Measurements from ENCODE around the gene WDFY4. TPM values are rescaled to one million over a fixed set of nuclear protein-coding genes. Genes with fewer than 3 reads are reported as not detected.

Gene WDFY4
- polyA plus RNA-seq, 6 donors from 2014 or later = 46.5 to 98.0 (median 80.0) TPM

- Mint-ChIP-seq H3K27ac (no peak overlapping the region), H3K36me3 (no peaks in the 10 kb centered on the region), H3K4me3 (no peak overlapping the region), H3K9me3 (peaks cover 0 to 2% (median 0%) of the 10 kb centered on the region in 7 donors), H3K27me3 (peaks cover 6 to 18% (median 9%) of the 10 kb centered on the region in 3 donors), H3K4me1 (peaks cover 6 to 17% (median 16%) of the 10 kb centered on the region in 3 donors)
- ATAC-seq (ENCODE audit: low read depth in 2 of 2) (no peak), DNase-seq (no peak)
Observed at GRCh38 chr10:48648172-48648942, 36.3 kb upstream of the WDFY4 start.

- Mint-ChIP-seq H3K4me3 (no peak overlapping the region), H3K27me3 (peaks cover 6 to 21% (median 13%) of the 10 kb centered on the region in 3 donors), H3K9me3 (no peaks in the 10 kb centered on the region), H3K27ac (no peak overlapping the region), H3K36me3 (no peaks in the 10 kb centered on the region), H3K4me1 (peaks cover 6 to 19% (median 16%) of the 10 kb centered on the region in 3 donors)
- no peak for DNase-seq
- ATAC-seq (ENCODE audit: low read depth in 2 of 2) = no peak
Observed at GRCh38 chr10:48649349-48649944, 35.2 kb upstream of the WDFY4 start.

- Mint-ChIP-seq H3K36me3 (no peaks in the 10 kb centered on the region), H3K4me3 (no peak overlapping the region), H3K27ac (no peak overlapping the region), H3K27me3 (peaks cover 7 to 29% (median 21%) of the 10 kb centered on the region in 3 donors), H3K4me1 (peaks cover 6 to 24% (median 16%) of the 10 kb centered on the region in 3 donors), H3K9me3 (no peaks in the 10 kb centered on the region)
- DNase-seq (no peak), ATAC-seq (ENCODE audit: low read depth in 2 of 2) (no peak)
Observed at GRCh38 chr10:48651293-48651692, 33.4 kb upstream of the WDFY4 start.

GRCh38 chr10:48651839-48652238 lies 32.8 kb upstream of the WDFY4 start:
- Mint-ChIP-seq H3K36me3 (no peaks in the 10 kb centered on the region), H3K4me3 (no peak overlapping the region), H3K9me3 (no peaks in the 10 kb centered on the region), H3K4me1 (peaks cover 10 to 29% (median 21%) of the 10 kb centered on the region in 3 donors), H3K27ac (no peak overlapping the region), H3K27me3 (peaks cover 10 to 29% (median 21%) of the 10 kb centered on the region in 3 donors)
- ATAC-seq (ENCODE audit: low read depth in 2 of 2) (no peak), DNase-seq (no peak)

- Mint-ChIP-seq H3K4me3 (no peak overlapping the region), H3K4me1 (peaks cover 10 to 29% (median 22%) of the 10 kb centered on the region in 3 donors), H3K36me3 (no peaks in the 10 kb centered on the region), H3K9me3 (no peaks in the 10 kb centered on the region), H3K27me3 (peaks cover 10 to 29% (median 21%) of the 10 kb centered on the region in 3 donors), H3K27ac (no peak overlapping the region)
- ATAC-seq (ENCODE audit: low read depth in 2 of 2) (no peak), DNase-seq (no peak)
Observed at GRCh38 chr10:48652344-48652743, 32.3 kb upstream of the WDFY4 start.

GRCh38 chr10:48653347-48653746 lies 31.3 kb upstream of the WDFY4 start:
- DNase-seq (no peak), ATAC-seq (ENCODE audit: low read depth in 2 of 2) (no peak)
- Mint-ChIP-seq H3K27ac (no peak overlapping the region), H3K4me1 (peaks cover 13 to 36% (median 28%) of the 10 kb centered on the region in 3 donors), H3K36me3 (no peaks in the 10 kb centered on the region), H3K27me3 (peaks cover 4 to 27% (median 21%) of the 10 kb centered on the region in 3 donors), H3K4me3 (no peak overlapping the region), H3K9me3 (no peaks in the 10 kb centered on the region)

GRCh38 chr10:48653944-48654698 lies 30.6 kb upstream of the WDFY4 start:
- peak overlapping the region in 3 of 8 donors; percentile 4 to 37 (median 13) for H3K4me3 Mint-ChIP-seq
- no peaks in the 10 kb centered on the region for H3K9me3 Mint-ChIP-seq
- DNase-seq (no peak), ATAC-seq (ENCODE audit: low read depth in 2 of 2) (no peak)
- peaks cover 17 to 41% (median 35%) of the 10 kb centered on the region in 3 donors for H3K4me1 Mint-ChIP-seq
- no peaks in the 10 kb centered on the region for H3K36me3 Mint-ChIP-seq
- peak overlapping the region in 2 of 6 donors; percentile 56 to 64 for H3K27ac Mint-ChIP-seq
- peaks cover 4 to 22% (median 21%) of the 10 kb centered on the region in 3 donors for H3K27me3 Mint-ChIP-seq

GRCh38 chr10:48655411-48656240 lies 29.0 kb upstream of the WDFY4 start:
- H3K4me3 Mint-ChIP-seq = peak overlapping the region in 7 of 8 donors; percentile 63 to 94 (median 73)
- H3K27me3 Mint-ChIP-seq = peaks cover 4 to 21% (median 16%) of the 10 kb centered on the region in 3 donors
- ATAC-seq (ENCODE audit: low read depth in 2 of 2) = peak; percentile 17 to 23
- peaks cover 24 to 51% (median 44%) of the 10 kb centered on the region in 3 donors for H3K4me1 Mint-ChIP-seq
- H3K27ac Mint-ChIP-seq = peak overlapping the region in 1 of 6 donors; percentile 52
- DNase-seq = peak; percentile 34
- no peaks in the 10 kb centered on the region for H3K36me3 Mint-ChIP-seq
- no peaks in the 10 kb centered on the region for H3K9me3 Mint-ChIP-seq

- Mint-ChIP-seq H3K27me3 (peaks cover 4 to 18% (median 13%) of the 10 kb centered on the region in 3 donors), H3K27ac (peak overlapping the region in 5 of 6 donors; percentile 60 to 94 (median 68)), H3K9me3 (no peaks in the 10 kb centered on the region), H3K36me3 (no peaks in the 10 kb centered on the region), H3K4me3 (peak overlapping the region; percentile 72 to 94 (median 89)), H3K4me1 (peaks cover 26 to 57% (median 45%) of the 10 kb centered on the region in 3 donors)
- DNase-seq (peak; percentile 96), ATAC-seq (ENCODE audit: low read depth in 2 of 2) (peak; percentile 88 to 92)
Observed at GRCh38 chr10:48656241-48656913, 28.3 kb upstream of the WDFY4 start.

GRCh38 chr10:48656914-48657305 lies 27.8 kb upstream of the WDFY4 start:
- ATAC-seq (ENCODE audit: low read depth in 2 of 2) (no peak), DNase-seq (no peak)
- Mint-ChIP-seq H3K27me3 (peaks cover 4 to 13% (median 11%) of the 10 kb centered on the region in 3 donors), H3K27ac (peak overlapping the region in 1 of 6 donors; percentile 60), H3K4me1 (peaks cover 27 to 60% (median 45%) of the 10 kb centered on the region in 3 donors), H3K9me3 (peaks cover 0 to 2% (median 0%) of the 10 kb centered on the region in 7 donors), H3K4me3 (peak overlapping the region in 7 of 8 donors; percentile 72 to 92 (median 89)), H3K36me3 (no peaks in the 10 kb centered on the region)

- Mint-ChIP-seq H3K9me3 (peaks cover 0 to 2% (median 0%) of the 10 kb centered on the region in 7 donors), H3K36me3 (no peaks in the 10 kb centered on the region), H3K4me3 (peak overlapping the region in 4 of 8 donors; percentile 6 to 72 (median 30)), H3K27ac (peak overlapping the region in 1 of 6 donors; percentile 38), H3K4me1 (peaks cover 28 to 60% (median 44%) of the 10 kb centered on the region in 3 donors), H3K27me3 (peaks cover 4 to 13% (median 11%) of the 10 kb centered on the region in 3 donors)
- no peak for DNase-seq
- no peak for ATAC-seq (ENCODE audit: low read depth in 2 of 2)
Observed at GRCh38 chr10:48657416-48657815, 27.3 kb upstream of the WDFY4 start.
